GM23338 (cell line): ENCODE results near the gene RAB3B.

Experiments used
- CREB1 ChIP-seq: fragments of 250-450 bp; sonication (Bioruptor Pico); IDR thresholded peaks from 2 replicates; pipeline ENCODE4 v1.5.0; 2020; ENCODE audit warnings: low read depth, mild to moderate bottlenecking, moderate library complexity
- CTCF ChIP-seq, 2 experiments: fragments of 200-600 bp in 1 of 2; sonication (generic) in 1 of 2; conservative IDR thresholded peaks; 2 replicates each; pipeline versions ENCODE4 v1.5.1 to v1.6.1; 2016 to 2017; ENCODE audit warnings: antibody characterized with exemption in 2 of 2, low read depth in 2 of 2, mild to moderate bottlenecking in 2 of 2, moderate library complexity in 1 of 2
- ETS1 ChIP-seq: IDR thresholded peaks from 2 replicates; pipeline ENCODE4 v1.6.1; 2016; ENCODE audit warnings: antibody characterized with exemption
- EZH2 ChIP-seq: fragments of 200-600 bp; sonication (generic); IDR thresholded peaks from one replicate; pipeline ENCODE4 v1.8.0; 2017; ENCODE audit warnings: antibody characterized with exemption, mild to moderate bottlenecking, low read depth; ENCODE audit not compliant: unreplicated experiment
- EZH2phosphoT487 ChIP-seq: fragments of 200-600 bp; sonication (generic); IDR thresholded peaks from one replicate; pipeline ENCODE4 v1.8.1; 2018; ENCODE audit warnings: antibody characterized with exemption; ENCODE audit not compliant: unreplicated experiment
- JUNB ChIP-seq: IDR thresholded peaks from one replicate; pipeline ENCODE4 v1.6.1; 2016; ENCODE audit warnings: antibody characterized with exemption; ENCODE audit not compliant: unreplicated experiment
- NANOG ChIP-seq: IDR thresholded peaks from 2 replicates; pipeline ENCODE4 v1.6.1; 2016; ENCODE audit warnings: antibody characterized with exemption, borderline replicate concordance
- POLR2AphosphoS5 ChIP-seq: IDR thresholded peaks from 2 replicates; pipeline ENCODE4 v1.6.1; 2016; ENCODE audit warnings: antibody characterized with exemption, low read depth
- REST ChIP-seq: IDR thresholded peaks from one replicate; pipeline ENCODE4 v1.6.1; 2018; ENCODE audit warnings: antibody characterized with exemption; ENCODE audit not compliant: unreplicated experiment
- ZNF331 ChIP-seq: fragments of 250-450 bp; sonication (Bioruptor Pico); IDR thresholded peaks from 2 replicates; pipeline ENCODE4 v1.5.0; 2020; ENCODE audit warnings: low read depth, mild to moderate bottlenecking, moderate library complexity
- ZNF462 ChIP-seq: fragments of 250-450 bp; sonication (Bioruptor Pico); IDR thresholded peaks from 2 replicates; pipeline ENCODE4 v1.5.0; 2020; ENCODE audit warnings: mild to moderate bottlenecking, moderate library complexity

- TF ChIP-seq EZH2phosphoT487 (no peak), CTCF (conservative IDR thresholded peaks at IDR 0.05; ENCODE audit: low read depth in 2 of 2) (no peak), POLR2AphosphoS5 (no peak), EZH2 (no peak), REST (no peak), ZNF331 (no peak), ETS1 (no peak), CREB1 (CRISPR knock-in tag) (no peak), JUNB (no peak), ZNF462 (CRISPR knock-in tag) (no peak), NANOG (no peak)
Measured at GRCh38 chr1:51875291-51875772, 115.2 kb downstream of the RAB3B start.
